H1 (cell line): Measurements from ENCODE around the gene CACNG3.

Source experiments
- GTF2F1 ChIP-seq: IDR thresholded peaks from 2 replicates; pipeline ENCODE4 v1.6.1; 2012; ENCODE audit warnings: low read depth, low read length, improper control_type of control experiment, borderline replicate concordance
- TAF1 ChIP-seq: IDR thresholded peaks from 2 replicates; pipeline ENCODE4 v1.6.1; 2011; ENCODE audit warnings: mild to moderate bottlenecking, low read depth, low read length

- TF ChIP-seq GTF2F1 (no peak), TAF1 (no peak)
Observed at GRCh38 chr16:24279982-24280515, 23.9 kb downstream of the CACNG3 start.
